ENCODE measurements around the gene CTR9.

CTR9 gene

DNA sequence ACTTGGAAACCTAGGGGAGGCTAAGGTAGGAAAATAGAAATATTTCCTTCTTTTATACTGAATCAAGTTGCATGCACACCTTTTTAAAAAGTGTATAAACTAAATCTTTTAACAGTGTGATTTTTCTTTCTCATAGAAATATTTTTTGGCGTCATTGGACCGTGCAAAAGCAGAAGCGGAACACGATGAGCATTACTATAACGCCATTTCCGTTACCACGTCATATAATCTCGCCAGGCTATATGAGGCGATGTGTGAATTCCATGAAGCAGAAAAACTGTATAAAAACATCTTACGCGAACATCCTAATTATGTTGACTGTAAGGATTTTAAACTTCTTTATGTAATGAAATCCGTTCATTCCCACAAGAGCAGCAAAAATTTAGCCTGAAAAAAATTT lies 13.4 kb downstream of the CTR9 start:
- TF ChIP-seq, protein P1, sequence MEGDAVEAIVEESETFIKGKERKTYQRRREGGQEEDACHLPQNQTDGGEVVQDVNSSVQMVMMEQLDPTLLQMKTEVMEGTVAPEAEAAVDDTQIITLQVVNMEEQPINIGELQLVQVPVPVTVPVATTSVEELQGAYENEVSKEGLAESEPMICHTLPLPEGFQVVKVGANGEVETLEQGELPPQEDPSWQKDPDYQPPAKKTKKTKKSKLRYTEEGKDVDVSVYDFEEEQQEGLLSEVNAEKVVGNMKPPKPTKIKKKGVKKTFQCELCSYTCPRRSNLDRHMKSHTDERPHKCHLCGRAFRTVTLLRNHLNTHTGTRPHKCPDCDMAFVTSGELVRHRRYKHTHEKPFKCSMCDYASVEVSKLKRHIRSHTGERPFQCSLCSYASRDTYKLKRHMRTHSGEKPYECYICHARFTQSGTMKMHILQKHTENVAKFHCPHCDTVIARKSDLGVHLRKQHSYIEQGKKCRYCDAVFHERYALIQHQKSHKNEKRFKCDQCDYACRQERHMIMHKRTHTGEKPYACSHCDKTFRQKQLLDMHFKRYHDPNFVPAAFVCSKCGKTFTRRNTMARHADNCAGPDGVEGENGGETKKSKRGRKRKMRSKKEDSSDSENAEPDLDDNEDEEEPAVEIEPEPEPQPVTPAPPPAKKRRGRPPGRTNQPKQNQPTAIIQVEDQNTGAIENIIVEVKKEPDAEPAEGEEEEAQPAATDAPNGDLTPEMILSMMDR (conservative IDR thresholded peaks at IDR 0.05; ENCODE audit: low read length): no peak
- DNase-seq (ENCODE audit: low read depth): no peak
- no peak overlapping the region for H3K4me3 ChIP-seq (ENCODE audit: low read length)

DNA sequence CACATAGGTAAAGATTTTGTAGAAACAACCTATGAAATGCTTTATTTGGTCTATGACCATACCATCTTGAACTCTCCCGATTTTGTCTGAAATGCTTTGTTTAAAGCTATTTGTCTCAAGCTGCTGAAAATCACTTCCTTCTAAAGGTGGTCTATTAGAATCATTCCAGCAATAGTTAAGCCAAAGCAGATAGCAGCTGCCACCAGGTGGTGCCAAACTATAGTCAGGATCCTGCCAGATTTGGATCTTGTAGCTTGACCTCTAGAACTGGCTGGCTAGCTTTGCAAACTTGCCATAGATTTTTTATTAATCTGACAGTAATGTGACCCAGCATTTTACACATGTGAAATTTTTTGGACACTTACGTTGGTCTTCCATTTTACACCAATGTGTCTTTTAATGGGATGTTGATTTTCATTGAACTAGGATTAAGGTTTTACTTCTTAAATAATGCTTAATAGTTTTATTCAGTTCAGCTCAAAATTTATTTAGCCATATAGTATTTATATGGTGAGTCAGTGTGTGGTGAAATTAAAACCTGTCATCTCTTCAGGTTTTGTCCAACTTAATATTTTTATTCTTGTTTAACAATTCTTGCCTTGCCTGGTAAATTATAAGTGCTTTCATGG lies 19.7 kb downstream of the CTR9 start:
- H3K4me3 ChIP-seq (ENCODE audit: low read length): no peak overlapping the region
- TF ChIP-seq, protein P1 (conservative IDR thresholded peaks at IDR 0.05; ENCODE audit: low read length): peak; percentile 85
- DNase-seq (ENCODE audit: low read depth): peak; percentile 46

DNA sequence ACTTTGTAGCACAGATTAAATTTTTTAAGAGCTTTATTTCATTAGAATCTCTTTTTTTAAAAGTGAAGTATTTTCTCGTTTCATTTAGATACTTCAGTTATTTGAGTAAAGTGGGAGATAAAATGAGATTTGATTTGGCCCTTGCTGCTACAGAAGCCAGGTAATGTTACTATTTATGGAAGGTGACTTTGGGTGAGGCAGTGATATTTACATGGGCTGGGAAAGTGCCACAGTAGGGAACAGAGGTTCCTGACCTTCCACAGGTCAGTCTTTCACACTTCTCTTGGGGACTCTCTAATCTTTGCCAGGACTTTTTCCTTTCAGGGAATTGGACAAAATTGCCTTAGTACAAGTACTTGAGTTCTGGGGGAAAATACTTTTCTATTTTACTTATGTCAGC lies 20.4 kb downstream of the CTR9 start:
- no peak for DNase-seq (ENCODE audit: low read depth)
- TF ChIP-seq, protein P1 (conservative IDR thresholded peaks at IDR 0.05; ENCODE audit: low read length): no peak

DNA sequence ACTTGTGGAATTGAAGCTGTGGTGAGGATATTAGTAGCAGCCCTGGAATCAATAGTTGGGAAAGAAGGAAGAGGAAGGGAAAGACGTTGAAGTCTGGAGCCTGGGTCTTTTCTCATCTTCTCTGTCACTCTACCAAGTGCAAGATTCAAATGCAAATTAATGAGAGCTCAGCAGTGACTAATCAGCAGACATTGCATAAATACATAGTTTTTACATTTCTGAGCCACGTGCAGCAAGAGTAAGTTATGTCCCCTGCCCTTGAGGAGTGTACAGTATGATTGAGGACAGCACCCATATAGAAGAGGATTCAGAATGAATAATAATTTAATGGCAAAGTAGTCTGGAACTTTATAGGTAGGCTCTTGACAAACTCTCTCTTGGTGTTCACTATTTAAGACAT lies 23.8 kb downstream of the CTR9 start:
- TF ChIP-seq, protein P1 (conservative IDR thresholded peaks at IDR 0.05; ENCODE audit: low read length): no peak

More for the DNA sequence above, 20.4 kb downstream of the CTR9 start:
- H3K4me3 ChIP-seq (ENCODE audit: low read length): no peak overlapping the region

DNA sequence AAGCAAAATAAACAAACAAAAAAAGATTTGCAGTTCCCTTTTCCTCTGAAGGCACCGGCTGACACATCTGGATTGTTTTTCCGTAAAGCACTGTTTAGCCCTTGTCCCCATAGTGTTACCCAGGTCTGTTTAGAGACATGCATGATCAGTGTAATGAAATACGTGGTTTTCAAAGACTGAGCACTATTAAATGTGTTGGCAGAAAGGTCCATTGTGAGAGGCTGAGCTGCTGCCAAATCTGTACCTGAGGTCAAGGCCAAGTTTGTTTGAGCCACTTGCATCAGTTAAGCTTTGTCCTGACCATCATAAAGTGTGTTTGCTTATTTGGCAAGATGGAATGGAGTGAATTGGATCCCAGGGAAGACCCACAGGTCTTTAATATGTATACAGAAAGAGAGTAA lies 26.3 kb downstream of the CTR9 start:
- TF ChIP-seq, protein P1 (conservative IDR thresholded peaks at IDR 0.05; ENCODE audit: low read length): no peak
- H3K4me3 ChIP-seq (ENCODE audit: low read length): no peak overlapping the region
- DNase-seq (ENCODE audit: low read depth): no peak

More for the DNA sequence above, 23.8 kb downstream of the CTR9 start:
- DNase-seq (ENCODE audit: low read depth): peak; percentile 2
- H3K4me3 ChIP-seq (ENCODE audit: low read length): no peak overlapping the region

DNA sequence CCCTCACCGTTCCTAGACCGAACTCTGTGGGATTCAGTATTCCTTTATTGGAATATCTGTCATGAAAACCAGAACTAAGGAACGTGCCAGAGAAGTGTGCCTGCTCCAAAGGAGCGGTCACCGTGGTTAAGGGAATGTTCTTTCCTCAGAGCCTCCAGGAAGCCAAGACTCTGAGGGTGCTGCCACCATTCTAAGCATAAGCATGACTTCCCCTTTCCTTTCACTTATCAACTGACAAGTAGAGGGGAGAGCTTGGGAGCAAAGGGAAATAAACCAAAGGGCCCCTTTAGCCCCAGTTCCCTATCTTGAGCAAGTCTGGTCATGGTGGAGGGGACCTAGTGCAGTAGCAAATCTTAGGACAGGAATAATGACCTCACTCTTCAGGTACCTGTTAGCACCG lies 26.8 kb downstream of the CTR9 start:
- no peak overlapping the region for H3K4me3 ChIP-seq (ENCODE audit: low read length)
- TF ChIP-seq, protein P1 (conservative IDR thresholded peaks at IDR 0.05; ENCODE audit: low read length): no peak
- peak; percentile 29 for DNase-seq (ENCODE audit: low read depth)

DNA sequence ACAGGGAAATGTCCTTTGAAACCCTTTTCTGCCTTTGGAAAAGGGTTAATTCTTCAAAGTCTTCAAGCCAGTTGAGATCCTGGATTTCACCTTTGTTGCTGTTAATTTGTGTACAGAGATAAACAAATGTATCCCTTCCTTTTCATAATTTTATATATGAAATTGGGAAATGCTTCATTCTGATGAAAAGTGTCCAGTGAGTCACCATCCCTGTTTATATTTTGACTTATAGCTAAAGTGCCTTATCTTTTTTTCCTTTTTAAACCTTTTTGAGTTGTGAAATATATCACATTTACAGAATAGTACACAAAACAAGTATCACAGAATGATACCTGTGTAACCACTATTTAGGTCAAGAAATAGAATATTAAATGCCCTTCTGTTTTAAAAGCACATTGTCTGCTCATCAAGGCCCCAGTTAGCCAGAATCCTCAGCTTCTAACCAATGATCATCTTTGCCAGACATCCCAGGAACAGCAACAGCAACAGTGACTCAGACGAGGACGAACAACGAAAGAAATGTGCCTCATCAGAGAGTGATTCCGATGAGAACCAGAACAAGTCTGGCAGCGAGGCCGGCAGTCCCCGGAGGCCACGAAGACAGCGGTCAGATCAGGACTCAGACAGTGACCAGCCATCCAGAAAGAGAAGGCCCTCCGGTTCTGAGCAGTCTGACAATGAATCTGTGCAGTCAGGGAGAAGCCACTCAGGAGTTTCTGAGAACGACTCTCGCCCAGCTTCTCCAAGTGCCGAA lies 27.3 kb downstream of the CTR9 start:
- TF ChIP-seq, protein P1 (conservative IDR thresholded peaks at IDR 0.05; ENCODE audit: low read length): no peak
- H3K4me3 ChIP-seq (ENCODE audit: low read length): no peak overlapping the region

More for the DNA sequence above, 27.3 kb downstream of the CTR9 start:
- DNase-seq (ENCODE audit: low read depth): peak; percentile 73
